GM21786 (cell line): ENCODE results near the gene COL9A3.

Source experiments
- ATAC-seq: cut with Tn5 transposase; IDR thresholded peaks from one replicate; pipeline ENCODE4 v1.9.1; 2021; ENCODE audit not compliant: unreplicated experiment

COL9A3 gene

DNA sequence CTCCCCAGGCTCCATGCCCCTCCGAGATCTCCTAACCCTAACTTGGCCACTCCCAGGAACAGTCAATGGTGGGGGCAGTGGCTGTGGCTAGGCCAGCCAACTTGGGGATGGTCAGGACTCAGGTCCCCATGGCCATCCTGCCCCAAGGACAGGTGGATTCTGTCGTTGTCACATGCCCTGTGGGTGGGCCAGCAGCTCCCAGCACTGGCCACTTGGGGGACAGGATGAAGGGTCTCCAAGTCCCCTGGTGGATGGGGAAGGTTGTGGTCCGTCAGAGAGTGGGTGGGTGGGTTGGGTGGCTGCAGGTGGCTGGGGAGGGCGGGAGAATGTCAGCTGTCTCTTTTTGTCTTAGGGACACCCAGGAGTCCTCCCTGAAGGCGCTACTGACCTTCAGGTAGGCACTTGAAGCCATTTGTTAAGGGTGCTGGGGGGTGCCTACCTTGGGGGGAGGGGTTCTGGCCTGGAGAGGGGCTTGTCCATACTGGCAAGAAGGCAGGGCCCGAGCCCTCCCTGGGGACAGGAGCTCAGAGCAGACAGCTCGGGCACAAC, 5.5 kb downstream of the COL9A3 start:
- ATAC-seq: no peak

DNA sequence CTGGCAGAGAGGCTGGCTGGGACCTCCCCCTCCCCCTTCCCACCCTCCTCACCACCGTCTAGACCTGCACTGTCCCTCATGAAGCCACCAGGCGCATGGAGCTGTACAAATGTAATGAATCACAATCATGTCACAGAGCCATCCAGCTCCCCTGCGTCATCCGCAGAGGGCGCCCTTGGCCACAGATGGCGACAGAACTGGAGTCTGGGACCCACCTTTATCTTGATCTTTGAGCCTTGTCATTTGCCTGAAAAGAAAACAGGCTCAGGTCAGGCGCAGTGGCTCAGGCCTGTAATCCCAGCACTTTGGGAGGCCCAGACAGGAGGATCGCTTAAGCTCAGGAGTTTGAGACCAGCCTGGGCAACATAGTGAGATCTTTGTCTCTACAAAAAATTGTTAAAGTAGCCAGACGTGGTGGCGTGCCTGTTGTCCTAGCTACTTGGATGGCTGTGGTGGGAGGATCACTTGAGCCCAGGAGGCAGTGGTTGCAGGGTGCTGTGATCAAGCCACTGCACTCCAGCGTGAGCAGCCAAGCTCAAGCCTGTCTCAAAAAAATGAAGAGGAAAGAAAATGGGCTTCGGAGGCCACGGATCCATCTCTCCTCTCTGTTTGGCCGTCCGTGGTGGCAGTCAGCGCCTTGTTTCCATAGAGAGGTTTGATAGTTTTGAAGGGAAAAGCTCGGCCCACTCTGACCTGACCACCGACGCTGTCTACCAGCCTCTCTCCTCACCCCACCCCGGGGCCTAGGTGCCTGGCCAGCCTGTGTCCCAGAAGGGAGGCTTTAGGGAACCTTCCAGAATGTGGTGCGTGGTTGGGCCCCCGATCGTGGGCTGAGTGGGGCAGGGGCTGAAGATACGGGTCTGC, 6.2 kb downstream of the COL9A3 start:
- ATAC-seq: no peak

GRCh38 chr20:62823688-62824475, 7.0 kb downstream of the COL9A3 start:
- ATAC-seq: no peak

DNA sequence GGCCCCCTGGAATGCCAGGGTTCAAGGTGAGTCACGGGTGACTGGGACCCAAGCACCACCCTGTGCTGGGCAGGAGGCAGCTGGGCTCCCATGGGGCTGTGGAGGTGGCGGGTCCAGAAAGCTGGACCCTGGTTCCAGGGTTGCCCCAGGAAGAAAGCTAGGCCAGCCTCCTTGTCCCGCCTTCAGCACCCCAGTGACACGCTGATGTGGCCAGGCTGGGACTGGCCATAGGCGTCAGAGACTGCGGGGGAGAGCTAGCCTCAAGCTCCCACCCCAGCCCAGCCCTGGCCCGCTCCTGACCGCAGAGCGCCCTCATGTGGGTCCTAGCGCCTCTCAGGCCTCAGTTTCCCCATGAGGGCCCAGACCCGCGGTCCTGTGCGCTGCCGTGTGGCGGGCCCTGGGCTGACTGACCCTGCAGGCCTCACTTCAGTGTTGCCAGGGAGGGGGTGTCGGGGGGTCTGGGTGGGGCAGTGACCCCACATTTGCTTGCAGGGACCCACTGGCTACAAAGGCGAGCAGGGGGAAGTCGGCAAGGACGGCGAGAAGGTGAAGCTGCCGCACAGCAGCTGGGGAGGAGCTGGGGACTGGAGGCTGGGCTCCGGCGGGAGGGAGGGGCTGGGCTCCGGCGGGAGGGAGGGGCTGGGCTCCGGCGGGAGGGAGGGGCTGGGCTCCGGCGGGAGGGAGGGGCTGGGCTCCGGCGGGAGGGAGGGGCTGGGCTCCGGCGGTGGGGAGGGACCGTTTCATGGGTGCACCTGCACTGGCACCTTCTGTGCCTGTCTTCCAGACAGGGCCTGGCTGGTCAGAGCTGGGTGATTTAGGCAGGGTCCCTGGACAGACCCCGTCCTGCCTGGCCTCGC, 7.9 kb downstream of the COL9A3 start:
- ATAC-seq: no peak

GRCh38 chr20:62825333-62825985, 8.6 kb downstream of the COL9A3 start:
- no peak for ATAC-seq

DNA sequence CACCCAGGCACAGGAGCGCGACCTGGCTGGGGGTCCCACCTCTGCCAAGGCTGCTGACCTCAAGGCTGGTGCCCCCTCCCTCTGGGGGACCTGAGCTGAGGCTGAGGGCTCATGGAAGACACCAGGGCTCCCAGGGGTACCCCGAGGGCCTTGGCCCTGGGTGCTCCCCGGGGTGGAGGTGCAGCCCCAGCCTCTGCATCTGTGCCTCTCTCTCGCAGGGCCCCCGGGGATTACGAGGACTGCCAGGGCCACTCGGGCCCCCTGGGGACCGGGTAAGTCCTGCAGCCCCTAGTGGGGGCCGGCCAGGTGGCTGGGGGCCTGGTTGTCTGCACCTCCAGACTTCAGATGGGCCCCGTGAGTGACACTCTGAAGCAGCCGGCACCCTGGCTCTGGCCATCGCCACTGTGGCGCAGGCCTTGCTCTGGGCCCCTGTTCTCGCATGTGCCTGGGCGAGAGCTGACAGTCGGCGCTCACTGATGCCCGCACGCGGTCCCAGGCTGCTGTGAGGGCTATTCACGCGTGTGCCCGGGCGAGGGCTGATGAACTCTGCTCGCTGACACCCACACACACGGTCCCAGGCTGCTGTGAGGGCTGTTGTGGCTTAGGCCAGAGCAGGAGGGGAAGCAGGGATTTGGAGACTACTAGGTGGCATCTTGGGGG, 9.3 kb downstream of the COL9A3 start:
- no peak for ATAC-seq

DNA sequence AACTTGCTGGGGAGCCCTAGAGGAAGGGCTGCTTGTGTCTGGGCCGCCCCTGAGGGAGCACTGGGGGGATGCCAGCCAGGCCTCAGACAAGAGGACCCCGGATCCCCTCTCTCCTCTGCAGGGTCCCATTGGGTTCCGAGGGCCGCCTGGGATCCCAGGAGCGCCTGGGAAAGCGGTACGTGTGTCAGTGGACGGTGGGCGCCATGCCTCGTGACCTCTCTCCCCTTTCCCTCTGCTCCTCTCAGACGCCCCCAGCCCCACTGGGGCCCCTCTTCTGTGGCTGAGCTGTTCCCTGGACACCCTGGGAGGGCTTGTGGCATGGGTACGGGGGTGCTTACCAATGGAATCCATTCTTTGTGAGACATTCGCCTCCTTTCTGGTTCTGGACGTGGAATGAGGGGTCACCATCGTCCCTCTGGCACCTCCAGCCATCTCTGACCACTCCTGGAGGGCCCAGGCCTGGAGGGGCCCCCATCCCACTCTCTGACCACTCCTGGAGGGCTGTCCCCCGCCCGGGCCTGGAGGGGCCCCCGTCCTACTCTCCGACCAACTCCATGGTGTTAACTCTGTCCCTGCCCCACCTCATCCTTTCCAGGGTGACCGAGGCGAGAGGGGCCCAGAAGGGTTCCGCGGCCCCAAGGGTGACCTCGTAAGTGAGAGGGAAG, 9.9 kb downstream of the COL9A3 start:
- no peak for ATAC-seq

- no peak for ATAC-seq
These were observed 10.6 kb downstream of the COL9A3 start for GRCh38 chr20:62827311-62828038.

DNA sequence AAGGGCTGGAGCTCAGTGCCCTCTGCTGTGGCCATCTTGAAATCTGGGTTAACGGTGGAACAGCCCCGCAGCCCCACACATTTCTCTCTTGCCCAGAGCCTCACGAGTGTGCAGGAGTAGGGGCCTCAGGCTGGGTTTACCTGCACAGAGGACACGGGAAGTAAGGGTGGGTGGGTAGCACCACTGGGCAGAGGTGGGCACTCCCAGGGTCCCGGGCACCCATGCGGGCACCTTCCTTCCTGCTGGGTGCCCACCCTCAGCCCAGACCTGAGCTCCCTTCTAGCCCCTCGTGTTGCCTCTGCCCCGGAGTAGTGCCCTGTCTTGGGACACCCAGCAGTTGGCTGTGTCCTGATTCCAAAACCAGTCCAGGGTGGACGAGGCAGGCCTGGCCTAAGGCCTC, 11.2 kb downstream of the COL9A3 start:
- ATAC-seq: no peak

- ATAC-seq: no peak
These were observed 11.8 kb downstream of the COL9A3 start for GRCh38 chr20:62828511-62829230.

GRCh38 chr20:62829231-62830230, 12.7 kb downstream of the COL9A3 start:
- ATAC-seq: no peak

DNA sequence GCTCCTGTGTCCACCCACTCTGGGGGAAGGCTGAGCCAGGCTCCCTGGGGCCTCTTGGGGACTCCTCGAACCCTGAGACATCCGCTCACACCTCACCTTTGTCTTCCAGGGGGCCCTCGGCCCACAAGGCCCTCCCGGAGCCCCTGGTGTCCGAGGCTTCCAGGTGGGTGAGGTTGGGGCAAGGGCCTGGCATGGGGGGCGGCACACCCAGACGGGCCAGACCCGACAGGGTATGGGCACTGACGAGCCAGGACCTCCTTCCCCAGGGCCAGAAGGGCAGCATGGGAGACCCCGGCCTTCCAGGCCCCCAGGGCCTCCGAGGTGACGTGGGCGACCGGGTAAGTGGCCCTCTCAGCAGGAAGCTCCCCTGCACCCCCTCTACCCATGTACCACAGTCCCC, 13.4 kb downstream of the COL9A3 start:
- ATAC-seq: no peak

GRCh38 chr20:62830821-62831220, 14.0 kb downstream of the COL9A3 start:
- ATAC-seq: no peak

DNA sequence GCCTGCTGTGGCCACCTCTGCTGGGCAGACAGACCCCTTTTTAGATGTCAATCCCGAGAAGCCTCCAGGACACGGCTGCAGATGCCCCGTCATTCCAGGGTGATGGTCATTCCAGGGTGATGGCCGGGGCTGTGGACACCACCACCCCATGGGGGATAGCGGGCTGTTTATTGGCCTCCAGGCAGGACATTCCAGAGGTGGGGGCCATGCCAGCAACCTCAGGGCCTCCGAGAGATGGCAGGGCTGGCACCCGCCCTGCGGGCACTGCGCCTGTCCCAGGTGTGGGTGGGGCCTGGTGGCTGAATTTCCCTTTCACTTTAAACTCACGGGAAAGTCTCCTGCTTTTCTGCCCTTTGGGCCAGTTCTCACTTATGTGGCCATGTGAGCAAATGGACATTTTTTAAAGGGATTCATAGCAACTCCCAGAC, 14.5 kb downstream of the COL9A3 start:
- ATAC-seq: no peak

DNA sequence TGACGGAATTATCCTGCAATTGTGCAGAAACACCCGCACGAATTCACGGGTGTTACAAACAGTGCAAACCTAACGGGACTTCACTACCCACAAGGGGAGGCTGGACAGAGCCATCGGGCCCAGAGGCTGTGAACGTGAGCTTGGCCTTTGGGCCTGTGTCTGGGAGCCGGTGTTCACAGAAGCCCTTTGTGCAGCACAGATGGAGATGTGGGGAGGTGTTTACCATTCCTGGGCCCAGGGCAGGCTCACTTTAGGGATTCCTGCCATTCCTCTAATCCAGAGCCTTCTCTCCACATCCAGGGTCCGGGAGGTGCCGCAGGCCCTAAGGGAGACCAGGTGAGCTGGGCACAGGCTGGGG, 15.0 kb downstream of the COL9A3 start:
- ATAC-seq: no peak

DNA sequence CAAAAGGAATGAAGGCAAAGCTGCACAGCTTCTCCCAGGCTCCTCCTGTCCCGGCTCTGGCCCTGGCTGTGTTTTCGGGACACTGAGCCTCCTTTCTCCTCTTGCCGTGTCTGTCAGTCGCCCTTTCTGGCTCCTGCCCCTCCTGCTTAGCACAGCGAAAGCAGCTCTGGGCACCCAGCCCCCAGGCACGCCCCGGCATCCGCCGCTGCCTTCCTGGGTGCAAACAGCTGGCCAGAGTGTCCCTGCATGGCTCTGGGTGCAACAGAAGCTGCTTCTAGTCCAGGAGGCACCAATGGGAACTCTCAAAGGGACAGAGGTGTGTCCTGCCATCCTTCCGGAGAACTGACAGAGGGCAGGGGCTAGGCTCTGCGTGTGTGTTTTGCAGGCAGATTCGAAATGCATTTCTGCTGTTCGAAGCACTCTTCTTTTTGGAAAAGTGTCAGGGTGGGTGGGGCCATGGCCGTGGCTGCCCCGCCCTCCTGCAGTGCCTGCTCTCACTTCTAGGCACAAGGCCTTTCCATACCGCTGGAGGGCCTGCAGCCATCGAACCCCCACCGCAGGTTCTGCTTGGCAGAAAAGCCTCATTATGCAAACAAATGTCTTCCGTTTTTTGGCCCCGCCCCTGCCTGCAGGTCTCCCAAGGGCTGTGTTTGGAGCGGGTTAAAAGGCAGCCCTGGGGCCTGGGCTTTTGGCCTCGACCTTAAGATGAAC, 15.5 kb downstream of the COL9A3 start:
- peak; percentile 50 for ATAC-seq
